ENCODE results near the gene CDK14.

Gene CDK14

GRCh38 chr7:90968871-90969270 lies 372.8 kb downstream of the CDK14 start:
- intact Hi-C loops (cut with DNase I) = no loop called here

GRCh38 chr7:90972906-90973550 lies 376.9 kb downstream of the CDK14 start:
- intact Hi-C loops (cut with DNase I) = no loop called here

More at GRCh38 chr7:90968871-90969270, 372.8 kb downstream of the CDK14 start:
- no peak for DNase-seq

GRCh38 chr7:90977056-90977455 lies 380.9 kb downstream of the CDK14 start:
- DNase-seq = no peak
- intact Hi-C loops (cut with DNase I) = no loop called here

More at GRCh38 chr7:90972906-90973550, 376.9 kb downstream of the CDK14 start:
- no peak for DNase-seq

- no peak for DNase-seq
- intact Hi-C loops (cut with DNase I) = no loop called here
Measured at GRCh38 chr7:90980545-90980944, 384.4 kb downstream of the CDK14 start.

- intact Hi-C loops (cut with DNase I) = no loop called here
- no peak for DNase-seq
Measured at GRCh38 chr7:90982228-90982627, 386.1 kb downstream of the CDK14 start.

- no peak for DNase-seq
- intact Hi-C loops (cut with DNase I) = no loop called here
Measured at GRCh38 chr7:90984692-90985091, 388.6 kb downstream of the CDK14 start.

- intact Hi-C loops (cut with DNase I) = no loop called here
Measured at GRCh38 chr7:90988516-90988915, 392.4 kb downstream of the CDK14 start.

GRCh38 chr7:90988996-90989765 lies 393.1 kb downstream of the CDK14 start:
- no peak for DNase-seq
- intact Hi-C loops (cut with DNase I) = no loop called here

More at GRCh38 chr7:90988516-90988915, 392.4 kb downstream of the CDK14 start:
- no peak for DNase-seq

- intact Hi-C loops (cut with DNase I) = no loop called here
- DNase-seq = peak in 2 of 10 donors; percentile 22 to 69
Measured at GRCh38 chr7:90994121-90994520, 398.0 kb downstream of the CDK14 start.

- intact Hi-C loops (cut with DNase I) = no loop called here
- no peak for DNase-seq
Measured at GRCh38 chr7:90994601-90995000, 398.5 kb downstream of the CDK14 start.

GRCh38 chr7:90995996-90996395 lies 399.9 kb downstream of the CDK14 start:
- intact Hi-C loops (cut with DNase I) = no loop called here
- DNase-seq = no peak

GRCh38 chr7:90999989-91000979 lies 404.2 kb downstream of the CDK14 start:
- intact Hi-C loops (cut with DNase I) = no loop called here
- no peak for DNase-seq

GRCh38 chr7:91005024-91005423 lies 408.9 kb downstream of the CDK14 start:
- intact Hi-C loops (cut with DNase I) = no loop called here
- DNase-seq = peak in 2 of 10 donors; percentile 75 to 76

- peak; percentile 12 to 95 (median 68) for DNase-seq
- intact Hi-C loops (cut with DNase I) = no loop called here
Measured at GRCh38 chr7:91005841-91006240, 409.7 kb downstream of the CDK14 start.

GRCh38 chr7:91007371-91007770 lies 411.2 kb downstream of the CDK14 start:
- intact Hi-C loops (cut with DNase I) = no loop called here
- no peak for DNase-seq

GRCh38 chr7:91013078-91013477 lies 417.0 kb downstream of the CDK14 start:
- no peak for DNase-seq
- intact Hi-C loops (cut with DNase I) = no loop called here

GRCh38 chr7:91019686-91020385 lies 423.7 kb downstream of the CDK14 start:
- intact Hi-C loops (cut with DNase I) = no loop called here
- DNase-seq = no peak

- intact Hi-C loops (cut with DNase I) = no loop called here
- no peak for DNase-seq
Measured at GRCh38 chr7:91020636-91021385, 424.7 kb downstream of the CDK14 start.

GRCh38 chr7:91021956-91022355 lies 425.8 kb downstream of the CDK14 start:
- intact Hi-C loops (cut with DNase I) = no loop called here
- DNase-seq = no peak
